HEK293T (cell line): ENCODE measurements around the gene CFAP119.

Source experiments
- CTBP1 ChIP-seq: fragments of 450-650 bp; IDR thresholded peaks from 2 replicates; pipeline ENCODE4 v1.6.1; 2016; ENCODE audit warnings: borderline replicate concordance
- ELF4 ChIP-seq: fragments of 450-650 bp; IDR thresholded peaks from 2 replicates; pipeline ENCODE4 v1.6.1; 2017; ENCODE audit warnings: antibody characterized with exemption
- FOXA1 ChIP-seq: fragments of 450-650 bp; IDR thresholded peaks from 2 replicates; pipeline ENCODE4 v1.6.1; 2016; ENCODE audit warnings: mild to moderate bottlenecking
- FOXK2 ChIP-seq: fragments of 450-650 bp; IDR thresholded peaks from 2 replicates; pipeline ENCODE4 v1.6.1; 2016; ENCODE audit warnings: mild to moderate bottlenecking
- FOXM1 ChIP-seq: fragments of 450-650 bp; IDR thresholded peaks from 2 replicates; pipeline ENCODE4 v1.6.1; 2017; ENCODE audit warnings: mild to moderate bottlenecking, borderline replicate concordance
- HDGF ChIP-seq: fragments of 450-650 bp; IDR thresholded peaks from 2 replicates; pipeline ENCODE4 v1.6.1; 2017; ENCODE audit warnings: antibody characterized with exemption, borderline replicate concordance
- L3MBTL2 ChIP-seq: fragments of 450-650 bp; conservative IDR thresholded peaks from 2 replicates; pipeline ENCODE4 v1.6.1; 2016; ENCODE audit warnings: mild to moderate bottlenecking
- LEF1 ChIP-seq: fragments of 450-650 bp; IDR thresholded peaks from 2 replicates; pipeline ENCODE4 v1.6.1; 2017; ENCODE audit warnings: mild to moderate bottlenecking, borderline replicate concordance
- NFRKB ChIP-seq: fragments of 450-650 bp; IDR thresholded peaks from 2 replicates; pipeline ENCODE4 v1.6.1; 2016; ENCODE audit warnings: mild to moderate bottlenecking, moderate library complexity
- PKNOX1 ChIP-seq: fragments of 450-650 bp; IDR thresholded peaks from 2 replicates; pipeline ENCODE4 v1.6.1; 2016
- SP1 ChIP-seq: fragments of 450-650 bp; IDR thresholded peaks from 2 replicates; pipeline ENCODE4 v1.6.1; 2017
- TARDBP ChIP-seq: fragments of 450-650 bp; IDR thresholded peaks from 2 replicates; pipeline ENCODE4 v1.6.1; 2016

- TF ChIP-seq SP1 (no peak), HDGF (no peak), FOXK2 (no peak), L3MBTL2 (no peak), CTBP1 (no peak), PKNOX1 (no peak), NFRKB (no peak), FOXM1 (no peak), TARDBP (no peak), LEF1 (no peak), FOXA1 (no peak), ELF4 (no peak)
Measured at GRCh38 chr16:30720694-30721093, 41.2 kb downstream of the CFAP119 start.
